Endodermal cell (in vitro differentiated cells): Measurements from ENCODE around the gene CUL7. TPM values are rescaled to one million over a fixed set of nuclear protein-coding genes. Genes with fewer than 3 reads are reported as not detected.
A peak's percentile ranks its signal among the peaks of the same experiment; 100 is the strongest.

Source experiments
- DNase-seq: peaks from one replicate; pipeline ENCODE4 v3.0.0-alpha.2; 2017
- H3K27ac ChIP-seq: 2 replicates; pipeline ENCODE4 v1.5.1; 2013; ENCODE audit warnings: mild to moderate bottlenecking, low read depth, low read length, moderate library complexity
- H3K27me3 ChIP-seq: 2 replicates; pipeline ENCODE4 v1.6.1; 2013; ENCODE audit warnings: mild to moderate bottlenecking, low read length, moderate library complexity; ENCODE audit not compliant: insufficient read depth, control insufficient read depth, poor library complexity, severe bottlenecking
- H3K36me3 ChIP-seq: 2 replicates; pipeline ENCODE4 v1.7.0; 2013; ENCODE audit warnings: mild to moderate bottlenecking, low read length, moderate library complexity; ENCODE audit not compliant: control insufficient read depth, insufficient read depth
- H3K4me1 ChIP-seq: one replicate; pipeline ENCODE4 v1.7.0; 2013; ENCODE audit warnings: low read length; ENCODE audit not compliant: control insufficient read depth, insufficient read depth
- H3K4me3 ChIP-seq: 2 replicates; pipeline ENCODE4 v1.5.1; 2013; ENCODE audit warnings: mild to moderate bottlenecking, low read length, moderate library complexity
- H3K9ac ChIP-seq: 2 replicates; pipeline ENCODE4 v1.6.1; 2013; ENCODE audit warnings: mild to moderate bottlenecking, low read length, moderate library complexity; ENCODE audit not compliant: poor library complexity, severe bottlenecking; ENCODE audit errors: extremely low read depth
- H3K9me3 ChIP-seq: 2 replicates; pipeline ENCODE4 v1.6.1; 2013; ENCODE audit warnings: mild to moderate bottlenecking, low read length, moderate library complexity; ENCODE audit not compliant: control insufficient read depth
- H3K27ac Mint-ChIP-seq: 2 replicates; pipeline ENCODE4 v1.8.0; 2020; ENCODE audit warnings: mixed read lengths
- H3K27me3 Mint-ChIP-seq: 2 replicates; pipeline ENCODE4 v1.8.0; 2021; ENCODE audit warnings: mild to moderate bottlenecking, mixed read lengths; ENCODE audit not compliant: insufficient read depth
- H3K36me3 Mint-ChIP-seq: 2 replicates; pipeline ENCODE4 v1.8.0; 2020; ENCODE audit warnings: low read depth, mixed read lengths
- H3K4me1 Mint-ChIP-seq: 2 replicates; pipeline ENCODE4 v1.8.0; 2020; ENCODE audit warnings: mixed read lengths
- H3K4me3 Mint-ChIP-seq: 2 replicates; pipeline ENCODE4 v1.8.0; 2020; ENCODE audit warnings: mild to moderate bottlenecking, moderate library complexity, mixed read lengths
- H3K9me3 Mint-ChIP-seq: 2 replicates; pipeline ENCODE4 v1.8.0; 2020; ENCODE audit warnings: mild to moderate bottlenecking, mixed read lengths
- CTCF ChIP-seq: fragments of 200-600 bp; sonication (generic); conservative IDR thresholded peaks from 2 replicates; pipeline ENCODE4 v1.5.0; 2021; ENCODE audit warnings: antibody characterized with exemption, mild to moderate bottlenecking
- WGBS, 2 experiments: methylation state at CpG; one replicate each; pipeline versions ENCODE4 v1.1.5 to v1.1.7; 2013; ENCODE audit warnings: missing lambda C conversion rate in 2 of 2, mixed read lengths in 1 of 2; ENCODE audit not compliant: insufficient coverage in 1 of 2, insufficient read length in 1 of 2; 5-methylcytosine and 5-hydroxymethylcytosine counted together
- long read RNA-seq, 4 experiments: library from polyadenylated mRNA in 2 of 4; library from RNA in 1 of 4; library from capped mRNA in 1 of 4; stranded (forward) in 3 of 4; unstranded in 1 of 4; transcript quantifications; one replicate each; pipeline ENCODE4 v2.0.0, GENCODE V29; 2020 to 2021; ENCODE audit warnings: inconsistent platforms in 1 of 4
- polyA plus RNA-seq, 2 experiments: library from polyadenylated mRNA; stranded (reverse); fragments of 50-300 nt; gene quantifications; one replicate each; pipeline ENCODE4 v1.2.3, GENCODE V29; 2013
- total RNA-seq, 2 donors: library from RNA; stranded (reverse); fragmentation: NEBNext Ultra II Directional in 1 of 2; extraction: Animal tissue kit (Norgen Biotek cat#: 25700) in 1 of 2; gene quantifications; 2 replicates in 1 of 2; 3 replicates in 1 of 2; pipeline ENCODE4 v1.2.1, GENCODE V29; 2021

Gene CUL7
- 10 to 100 TPM; 39.0 to 51.7 TPM for total RNA-seq
- 37.9 TPM for polyA plus RNA-seq (2013, experiment 1 of 2)
- polyA plus RNA-seq (2013, experiment 2 of 2) = 36.0 TPM
- long read RNA-seq, experiment 1, partial matches to known transcripts = 7 of 10 reads
- long read RNA-seq, experiment 1, other reads (novel, unspliced or antisense) = 3 of 10 reads
- long read RNA-seq, experiment 2, full-length matches to known transcripts = 13 of 97 reads
- long read RNA-seq, experiment 2, partial matches to known transcripts = 33 of 97 reads
- long read RNA-seq, experiment 2, other reads (novel, unspliced or antisense) = 51 of 97 reads
- long read RNA-seq, experiment 3, full-length matches to known transcripts = 9 of 69 reads
- long read RNA-seq, experiment 3, partial matches to known transcripts = 36 of 69 reads
- long read RNA-seq, experiment 3, other reads (novel, unspliced or antisense) = 24 of 69 reads
- long read RNA-seq, experiment 4, partial matches to known transcripts = 2 of 2 reads
- long read RNA-seq, experiment 4, other reads (novel, unspliced or antisense) = 0 of 2 reads

DNA sequence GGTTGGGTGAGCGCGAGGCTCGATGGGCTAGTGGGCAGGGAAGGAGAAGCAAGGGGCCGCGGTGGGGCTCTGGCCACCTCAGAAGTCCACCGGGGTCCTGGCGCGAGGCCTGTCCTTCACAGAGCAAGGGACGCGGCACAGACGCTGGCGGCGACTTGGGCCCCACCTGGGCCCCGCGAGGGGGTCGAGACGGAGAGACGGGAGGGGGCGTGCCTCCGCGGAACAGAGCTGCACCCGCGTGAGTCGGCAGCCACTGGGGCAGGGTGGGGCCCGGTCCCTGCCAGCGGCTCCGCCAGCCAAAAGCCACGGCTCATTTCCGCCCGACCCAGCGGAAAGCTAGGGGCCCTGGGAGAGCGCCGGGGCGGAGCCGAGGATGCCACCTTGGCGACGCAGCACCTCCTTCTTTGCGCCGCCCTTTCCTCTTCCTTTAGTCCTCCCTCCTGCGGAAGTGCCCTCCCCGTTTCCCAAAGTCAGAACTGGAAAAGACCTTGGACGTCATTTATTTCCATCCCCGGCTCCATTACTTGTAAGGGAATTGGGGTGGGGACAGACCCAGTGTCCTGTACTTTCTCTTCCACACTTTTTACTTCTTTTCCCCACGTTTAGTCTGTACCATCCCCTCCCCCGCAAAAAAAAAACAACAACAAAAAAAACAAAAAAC is at the start of gene CUL7:
TSS of gene CUL7 (minus strand) at position 307 of the 661 bp plus-strand sequence. CDS start 1,063 bp downstream, outside the sequence.
- H3K27ac ChIP-seq = peak within 1 kb of the TSS; percentile 61
- H3K4me3 ChIP-seq = peak within 1 kb of the TSS; percentile 93
- WGBS, 2 experiments = 0% methylated on average over 20 to 44 of the region's 45 CpGs
- H3K36me3 Mint-ChIP-seq = peaks cover 54% of the 10 kb centered on the region
- peaks cover 7% of the 10 kb centered on the region for H3K4me1 ChIP-seq
- H3K4me1 Mint-ChIP-seq = peaks cover 31% of the 10 kb centered on the region
- H3K27me3 Mint-ChIP-seq = no peaks in the 10 kb centered on the region
- H3K27me3 ChIP-seq = no peaks in the 10 kb centered on the region
- H3K9ac ChIP-seq = peak within 1 kb of the TSS; percentile 89
- H3K9me3 ChIP-seq = no peaks in the 10 kb centered on the region
- no peak for TF ChIP-seq CTCF
- H3K4me3 Mint-ChIP-seq = peak within 1 kb of the TSS; percentile 98
- peaks cover 62% of the 10 kb centered on the region for H3K36me3 ChIP-seq
- H3K27ac Mint-ChIP-seq = peak within 1 kb of the TSS; percentile 95
- peak; percentile 94 for DNase-seq
- H3K9me3 Mint-ChIP-seq = no peaks in the 10 kb centered on the region

GRCh38 chr6:43101497-43101896 is 47.8 kb upstream of the CUL7 start:
- Mint-ChIP-seq H3K9me3 (no peaks in the 10 kb centered on the region), H3K4me1 (peaks cover 25% of the 10 kb centered on the region), H3K27me3 (no peaks in the 10 kb centered on the region), H3K4me3 (no peak overlapping the region), H3K36me3 (peaks cover 12% of the 10 kb centered on the region), H3K27ac (no peak overlapping the region)
- peaks cover 8% of the 10 kb centered on the region for H3K4me1 ChIP-seq
- no peaks in the 10 kb centered on the region for H3K27me3 ChIP-seq
- WGBS, 2 experiments = 93 to 100% methylated on average over 3 to 4 of the region's 4 CpGs
- no peak overlapping the region for H3K9ac ChIP-seq
- no peak overlapping the region for H3K27ac ChIP-seq
- H3K9me3 ChIP-seq = peaks cover 6% of the 10 kb centered on the region
- peaks cover 13% of the 10 kb centered on the region for H3K36me3 ChIP-seq
- H3K4me3 ChIP-seq = no peak overlapping the region
- TF ChIP-seq CTCF = no peak
- DNase-seq = no peak

DNA sequence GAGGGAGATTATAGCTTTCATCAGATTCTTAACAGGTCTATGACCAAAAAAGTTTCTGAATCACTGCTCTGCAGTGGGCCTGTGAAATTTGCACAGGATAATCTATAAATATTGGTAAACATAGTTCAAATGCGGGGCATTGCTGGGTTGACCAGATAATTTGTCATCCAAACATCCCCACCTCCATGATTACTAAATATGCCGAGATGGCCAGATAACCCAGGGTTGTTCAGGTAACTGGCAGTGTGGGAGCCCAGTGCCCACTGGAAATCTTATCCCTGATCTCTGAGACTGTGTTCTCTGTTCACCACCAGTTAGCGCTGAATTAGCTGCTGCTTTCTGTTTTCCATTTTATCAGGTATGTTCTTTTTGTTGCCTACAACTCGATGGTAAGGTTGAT is 43.9 kb upstream of the CUL7 start:
- DNase-seq = no peak
- Mint-ChIP-seq H3K4me3 (no peak overlapping the region), H3K36me3 (no peaks in the 10 kb centered on the region), H3K27ac (peak overlapping the region; percentile 18), H3K9me3 (no peaks in the 10 kb centered on the region), H3K4me1 (peaks cover 42% of the 10 kb centered on the region), H3K27me3 (no peaks in the 10 kb centered on the region)
- H3K9ac ChIP-seq = no peak overlapping the region
- H3K27ac ChIP-seq = peak overlapping the region; percentile 18
- no peaks in the 10 kb centered on the region for H3K36me3 ChIP-seq
- no peaks in the 10 kb centered on the region for H3K9me3 ChIP-seq
- peaks cover 10% of the 10 kb centered on the region for H3K4me1 ChIP-seq
- 96 to 100% methylated on average over 2 to 4 of the region's 4 CpGs for WGBS, 2 experiments
- H3K4me3 ChIP-seq = no peak overlapping the region
- no peak for TF ChIP-seq CTCF
- no peaks in the 10 kb centered on the region for H3K27me3 ChIP-seq
